Glomerular visceral epithelial cell (primary cell): ENCODE data around the gene ZNF598.
A peak's percentile ranks its signal among the peaks of the same experiment; 100 is the strongest.

Experiments used
- DNase-seq: peaks from one replicate; pipeline ENCODE4 v3.0.0-alpha.2; 2016; ENCODE audit errors: extremely low spot score

ZNF598 gene

DNA sequence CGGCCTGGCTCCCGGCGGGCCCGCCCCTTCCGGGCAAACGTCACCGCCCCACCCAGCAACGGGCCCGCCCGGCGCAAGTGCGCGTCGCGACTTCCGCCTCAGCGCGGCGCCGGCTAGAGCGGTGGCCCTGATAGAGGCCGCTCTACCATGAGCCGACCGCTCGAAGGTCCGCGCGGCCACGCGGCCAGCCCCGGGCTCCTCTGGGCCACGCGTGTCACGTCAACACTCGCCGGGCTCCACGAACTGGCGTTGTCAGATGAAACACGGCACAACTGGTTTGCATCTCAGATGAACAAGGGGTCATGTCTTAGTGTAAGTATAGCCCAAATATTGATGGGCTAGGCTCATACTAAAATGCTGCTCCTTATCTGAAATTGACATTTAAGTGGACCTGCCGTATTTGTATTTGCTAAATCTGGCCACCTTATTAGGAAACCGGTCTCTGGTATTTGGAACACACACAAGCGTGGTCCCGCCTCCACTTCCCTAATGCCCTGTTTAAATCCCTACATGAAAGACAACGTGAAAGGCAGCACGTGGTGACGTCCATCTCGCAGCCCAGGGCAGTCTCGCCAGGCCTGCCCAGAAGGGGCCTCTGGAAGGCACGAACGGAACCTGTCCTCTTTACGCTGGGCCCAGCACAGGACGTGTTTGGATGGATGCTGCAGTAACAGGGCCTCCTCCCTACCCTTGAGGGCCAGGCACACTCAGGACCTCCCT is at the start of gene ZNF598:
TSS of gene ZNF598 (minus strand) at position 31 of the 720 bp plus-strand sequence.
- DNase-seq = peak; percentile 80

GRCh38 chr16:2058872-2059271 is 49.3 kb upstream of the ZNF598 start:
- DNase-seq = no peak

DNA sequence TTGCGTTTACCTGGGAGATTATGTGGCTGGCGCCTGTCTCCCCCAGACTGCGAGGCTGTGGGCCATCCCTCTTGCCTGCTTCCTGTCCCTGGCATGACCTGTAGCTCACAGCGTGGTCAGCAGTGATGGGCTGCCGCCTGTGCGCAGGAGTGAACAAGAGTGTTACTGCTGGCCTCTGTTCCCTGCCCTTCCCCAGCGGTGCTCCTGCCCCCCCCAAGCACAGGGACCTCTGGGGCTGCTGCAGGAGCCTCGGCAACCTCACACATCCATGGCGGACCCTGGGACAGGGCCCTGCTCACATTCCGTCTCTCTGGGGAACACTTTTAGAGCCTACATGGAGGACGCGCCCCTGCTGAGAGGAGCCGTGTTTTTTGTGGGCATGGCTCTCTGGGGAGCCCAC is 48.8 kb upstream of the ZNF598 start:
- DNase-seq = no peak

DNA sequence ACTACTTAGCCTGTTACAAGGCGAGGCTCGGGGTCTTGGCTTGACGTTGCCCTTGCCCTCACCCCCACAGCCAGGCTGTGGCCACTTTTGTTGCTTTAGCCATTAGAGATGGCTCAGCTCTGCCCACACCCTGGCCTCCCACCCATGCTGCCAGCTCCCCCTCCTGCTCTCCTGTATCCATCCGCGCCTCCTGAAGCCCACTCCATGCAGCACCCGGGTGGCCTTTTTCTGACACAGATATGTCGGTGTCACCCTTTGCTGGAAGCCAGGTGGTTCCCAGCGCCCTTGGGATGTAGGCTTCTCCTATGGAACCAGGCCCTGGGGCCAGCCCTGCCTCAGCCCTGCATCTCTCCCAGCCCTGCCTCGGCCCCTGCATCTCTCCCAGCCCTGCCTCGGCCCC is 47.8 kb upstream of the ZNF598 start:
- DNase-seq = no peak

DNA sequence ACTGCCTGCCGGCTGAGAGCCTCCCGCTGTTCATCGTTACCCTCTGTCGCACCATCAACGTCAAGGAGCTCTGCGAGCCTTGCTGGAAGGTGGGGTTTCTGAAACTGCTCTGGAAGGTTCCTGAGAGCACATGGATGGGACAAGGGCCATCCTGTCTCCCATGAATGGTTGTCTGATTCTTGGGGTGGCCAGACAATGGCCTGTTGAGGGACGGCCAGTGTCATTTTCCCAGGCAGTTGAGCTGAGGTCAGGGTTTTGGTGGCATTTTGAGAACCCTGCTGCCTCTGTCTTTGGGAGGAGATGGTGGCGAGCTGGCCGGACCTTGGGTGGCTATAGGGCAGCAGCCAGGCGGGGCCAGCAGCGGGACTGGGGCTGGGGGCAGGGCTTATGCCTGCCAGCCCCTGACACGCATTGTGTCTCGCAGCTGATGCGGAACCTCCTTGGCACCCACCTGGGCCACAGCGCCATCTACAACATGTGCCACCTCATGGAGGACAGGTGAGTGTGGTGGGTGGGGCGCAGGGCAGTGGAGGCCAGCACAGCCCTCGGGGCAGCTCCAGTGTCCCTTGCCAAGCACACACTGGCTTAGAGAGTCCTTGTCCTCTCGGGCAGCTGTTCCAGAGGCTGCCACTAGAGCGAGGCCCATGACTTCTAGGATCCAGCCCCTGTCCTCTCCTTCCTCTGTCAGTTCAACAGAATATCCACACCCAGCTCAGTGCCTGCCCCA is 47.2 kb upstream of the ZNF598 start:
- no peak for DNase-seq

DNA sequence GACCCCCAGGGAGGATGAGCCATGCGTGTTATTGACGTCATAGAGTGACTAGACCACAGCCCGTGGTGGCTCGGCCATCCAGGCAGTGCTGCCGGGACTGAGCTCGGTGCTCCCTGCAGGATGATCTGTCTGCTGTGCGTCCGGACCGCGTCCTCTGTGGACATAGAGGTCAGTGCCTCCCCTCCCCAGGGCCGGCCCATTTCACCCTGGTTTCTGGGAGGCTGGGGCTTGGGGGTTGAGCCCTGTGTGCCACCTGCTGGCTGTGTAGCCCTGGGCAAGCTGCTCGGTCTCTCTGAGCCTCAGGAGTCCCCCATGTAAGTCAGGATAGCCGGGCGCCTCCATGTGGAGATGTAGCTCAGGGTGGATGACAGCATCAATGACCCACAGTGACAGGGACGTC is 46.5 kb upstream of the ZNF598 start:
- no peak for DNase-seq

DNA sequence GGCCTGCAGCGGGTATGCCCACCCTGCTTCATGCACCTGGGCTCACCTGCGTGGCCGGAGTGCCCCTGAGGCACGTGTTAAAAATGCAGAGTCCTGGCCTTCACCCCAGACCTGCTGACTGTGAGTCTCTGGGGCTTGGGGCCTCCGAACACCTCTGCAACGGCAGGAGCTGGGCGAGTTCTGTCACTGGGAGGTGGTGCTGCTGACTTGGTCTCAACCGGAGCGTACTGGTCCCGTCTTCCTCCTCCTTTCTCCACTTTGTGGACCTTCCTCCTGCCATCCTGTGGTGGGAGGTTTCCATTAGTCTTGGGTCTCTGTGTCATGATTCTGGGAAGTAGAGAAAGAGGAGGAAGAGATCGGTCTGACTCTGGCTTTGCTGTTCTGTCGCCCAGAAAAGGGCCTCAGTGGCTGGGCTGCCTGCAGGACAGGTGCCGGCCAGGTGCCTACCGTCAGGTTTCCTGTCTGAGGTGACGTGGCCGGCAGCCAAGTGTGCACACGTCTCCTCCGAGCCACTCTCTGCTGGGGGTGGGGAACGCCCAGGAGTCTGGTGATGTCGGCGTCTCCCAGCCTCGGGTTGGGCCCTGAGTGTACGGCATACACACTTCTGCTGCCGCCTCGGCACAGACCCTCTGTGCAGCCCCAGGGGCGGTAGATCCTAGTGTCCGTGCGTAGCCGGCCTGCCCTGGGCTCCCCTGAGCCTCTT is 45.1 kb upstream of the ZNF598 start:
- DNase-seq = no peak

DNA sequence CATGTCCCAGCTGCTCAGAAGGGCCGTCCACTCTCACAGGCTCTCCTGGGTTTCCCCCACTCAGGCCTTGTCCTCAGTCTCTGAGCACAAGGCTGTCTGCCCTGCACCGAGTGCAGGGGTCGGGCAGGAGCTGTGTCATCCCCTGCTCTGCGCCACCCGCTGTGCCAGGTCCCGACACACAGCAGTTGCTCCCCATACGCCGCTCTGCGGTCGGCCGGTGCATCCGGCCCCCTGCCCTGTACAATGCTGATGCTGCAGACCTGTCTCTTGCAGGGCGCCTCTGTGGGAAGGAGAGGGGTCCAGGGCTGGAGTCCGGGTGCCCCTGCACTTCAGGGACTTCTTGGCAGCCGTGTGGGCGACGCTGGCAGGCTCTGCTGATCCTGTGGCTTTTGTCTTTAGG is 44.3 kb upstream of the ZNF598 start:
- no peak for DNase-seq

DNA sequence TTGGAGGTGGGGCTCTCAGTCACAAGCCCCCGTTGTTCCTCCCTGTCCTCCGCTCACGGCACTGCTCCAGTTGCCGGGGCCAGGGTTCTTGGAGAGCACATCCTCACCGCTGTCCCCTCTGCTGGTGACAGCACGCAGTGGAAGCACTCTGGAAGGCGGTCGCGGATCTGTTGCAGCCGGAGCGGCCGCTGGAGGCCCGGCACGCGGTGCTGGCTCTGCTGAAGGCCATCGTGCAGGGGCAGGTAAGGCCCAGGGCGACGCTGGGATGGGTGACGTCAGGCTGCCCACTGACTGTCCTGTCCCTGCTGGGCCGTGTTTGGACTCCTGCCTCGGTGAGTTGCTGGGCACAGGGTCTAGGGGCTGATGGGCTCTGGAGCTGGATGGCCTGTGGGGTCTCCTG is 43.6 kb upstream of the ZNF598 start:
- no peak for DNase-seq

- no peak for DNase-seq
These were observed 38.5 kb upstream of the ZNF598 start for GRCh38 chr16:2048116-2048543.

DNA sequence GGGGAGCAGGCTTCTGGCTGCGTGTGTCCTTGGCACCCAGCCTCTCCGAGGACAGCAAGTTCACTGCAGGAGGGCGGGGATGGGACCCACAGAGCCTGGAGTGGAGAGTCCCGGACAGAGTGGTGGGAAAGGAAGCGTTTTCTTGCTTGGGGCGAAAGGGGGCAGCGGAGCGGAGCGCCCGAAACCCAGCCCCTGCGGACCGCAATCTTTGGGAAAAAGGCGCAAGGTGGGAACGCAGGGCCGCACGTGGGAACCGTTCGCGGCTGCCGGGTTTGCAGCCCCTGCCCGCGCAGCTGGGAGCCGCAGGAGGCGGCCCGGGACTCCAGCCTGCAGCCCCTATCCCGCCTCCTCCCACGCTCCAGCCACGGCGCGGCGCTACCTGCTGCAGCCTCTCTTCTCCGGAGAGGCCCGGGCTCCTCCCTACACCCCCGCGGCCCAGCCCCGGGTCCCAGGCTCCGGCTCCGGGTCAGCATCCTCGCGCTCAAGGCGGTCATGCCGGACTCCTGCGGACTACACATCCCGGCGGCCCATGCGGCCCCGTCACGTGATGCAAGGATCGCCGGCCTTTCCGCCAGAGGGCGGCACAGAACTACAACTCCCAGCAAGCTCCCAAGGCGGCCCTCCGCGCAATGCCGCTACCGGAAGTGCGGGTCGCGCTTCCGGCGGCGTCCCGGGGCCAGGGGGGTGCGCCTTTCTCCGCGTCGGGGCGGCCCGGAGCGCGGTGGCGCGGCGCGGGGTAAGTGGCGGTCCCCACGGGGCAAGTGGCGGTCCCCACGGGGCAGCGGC is 37.9 kb upstream of the ZNF598 start, which contains the start of the genes NTHL1 and TSC2:
TSS of gene NTHL1 (minus strand) at position 505 of the 786 bp plus-strand sequence. CDS start at position 494, 11 bp downstream.
TSS of gene TSC2 (plus strand) at position 656 of the 786 bp plus-strand sequence. CDS start 631 bp downstream, outside the sequence.
- DNase-seq = peak; percentile 93

DNA sequence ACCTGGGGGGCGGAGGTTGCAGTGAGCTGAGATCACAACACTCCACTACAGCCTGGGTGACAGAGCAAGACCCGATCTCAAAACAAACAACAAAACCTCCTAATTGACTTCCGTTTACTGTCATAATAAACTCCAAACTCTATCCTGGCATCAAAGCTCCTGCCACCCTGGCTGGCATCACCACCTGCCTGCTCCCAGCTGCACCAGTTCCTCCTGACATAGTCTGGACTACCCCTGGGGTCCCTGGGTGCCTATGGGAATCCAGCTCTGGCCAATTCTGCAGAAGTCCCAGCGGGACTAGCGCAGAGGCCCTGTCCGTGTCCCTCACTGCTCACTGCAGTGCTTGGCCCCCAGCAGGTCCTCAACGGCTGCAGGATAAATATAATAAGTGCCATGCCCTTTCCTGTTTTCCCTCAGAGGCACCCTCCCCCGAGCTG is 37.3 kb upstream of the ZNF598 start:
- DNase-seq = no peak

DNA sequence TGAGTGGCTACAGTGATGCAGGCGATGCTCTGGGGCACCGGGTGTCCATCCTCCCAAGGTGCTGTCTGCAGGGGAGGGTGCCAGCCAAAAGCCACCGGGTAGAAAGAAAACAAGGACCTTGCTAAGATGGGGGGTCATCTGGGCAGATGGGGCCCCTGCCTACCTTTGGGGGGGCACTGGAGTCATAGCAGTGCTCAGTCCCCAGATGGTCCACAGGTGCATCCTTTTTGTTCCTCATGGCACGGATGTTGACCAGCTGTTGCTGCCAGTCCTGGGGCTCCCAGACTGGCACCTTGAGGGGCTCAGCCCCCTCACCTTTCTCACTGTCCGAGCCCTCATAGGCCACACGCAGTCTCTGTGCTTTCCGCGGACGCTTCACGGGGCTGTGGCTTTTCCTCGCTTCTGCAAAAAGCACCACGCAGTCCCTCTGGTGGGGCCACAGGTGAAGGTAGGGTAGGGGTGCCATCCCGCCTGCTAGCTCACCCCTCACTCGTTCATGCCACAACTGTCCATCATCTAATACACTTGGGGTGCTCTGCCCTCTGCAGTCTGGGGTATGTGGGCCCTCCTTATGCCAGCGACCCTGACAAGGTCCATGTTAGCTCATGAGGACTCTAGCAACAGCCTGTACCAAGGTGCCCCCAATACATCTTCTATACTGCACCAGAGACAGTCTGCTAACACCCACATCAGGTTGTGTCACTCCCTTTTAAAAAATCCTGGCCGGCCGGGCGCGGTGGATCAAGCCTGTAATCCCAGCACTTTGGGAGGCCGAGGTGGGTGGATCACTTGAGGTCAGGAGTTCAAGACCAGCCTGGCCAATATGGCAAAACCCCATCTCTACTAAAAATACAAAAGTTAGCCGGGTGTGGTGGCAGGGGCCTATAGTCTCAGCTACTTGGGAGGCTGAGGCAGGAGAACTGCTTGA is 36.6 kb upstream of the ZNF598 start:
- no peak for DNase-seq

DNA sequence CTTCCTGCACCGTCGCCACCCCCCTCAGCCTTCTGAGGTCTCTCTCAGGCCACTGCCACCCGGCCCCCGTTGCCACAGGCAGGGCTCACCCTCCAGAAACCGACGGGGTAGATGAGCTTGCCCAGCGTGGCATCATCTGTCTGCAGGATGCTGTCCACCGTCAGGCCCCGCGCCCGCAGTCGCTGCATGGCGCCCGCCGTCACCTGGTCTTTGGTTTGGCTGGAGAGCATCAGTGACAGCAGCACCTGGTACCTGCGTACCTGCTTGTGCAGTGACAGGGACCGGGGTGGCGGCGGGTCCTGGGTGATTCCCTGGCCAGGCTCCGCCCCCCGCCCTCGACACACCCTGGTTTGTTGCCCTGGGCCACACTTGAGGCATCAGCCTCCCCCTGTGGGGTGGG is 34.9 kb upstream of the ZNF598 start:
- no peak for DNase-seq

DNA sequence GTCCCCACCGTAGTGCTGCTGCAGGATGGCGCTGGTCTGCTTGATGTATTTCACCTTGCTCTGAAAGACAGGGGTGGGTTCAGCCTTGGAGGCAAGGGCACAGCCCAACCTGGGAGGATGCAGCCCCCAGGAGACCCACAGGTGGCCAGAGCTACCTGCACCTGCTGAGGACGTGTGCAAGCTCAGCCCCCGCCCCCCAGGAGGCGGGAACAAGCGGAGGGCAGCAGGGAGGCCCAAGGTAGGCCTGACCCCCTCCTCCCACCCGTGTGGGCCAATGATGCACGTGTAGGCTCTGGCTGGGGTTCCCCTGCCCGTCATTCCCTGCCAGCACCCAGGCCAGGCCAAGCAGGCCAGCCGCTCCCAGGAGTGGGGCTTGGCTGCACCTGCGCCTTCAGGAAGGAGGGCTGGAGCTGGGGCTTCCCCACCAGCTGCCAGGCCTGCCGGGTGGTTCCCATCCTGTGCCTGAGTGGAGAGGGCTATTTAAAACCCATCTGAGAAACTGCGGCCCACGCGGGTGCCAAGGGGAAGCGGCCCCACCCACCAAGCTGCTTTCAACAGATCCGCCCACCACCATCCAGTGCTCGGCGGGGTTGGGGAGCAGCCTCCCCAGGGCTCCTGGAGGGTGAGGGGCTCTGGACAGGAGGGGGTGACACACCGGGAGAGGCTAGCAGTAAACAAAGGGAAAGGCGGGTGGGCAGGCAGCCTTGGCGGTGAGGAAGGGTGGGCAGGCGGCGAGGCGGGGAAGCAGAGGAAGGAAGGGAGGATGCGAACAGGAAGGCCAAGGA is 34.2 kb upstream of the ZNF598 start:
- DNase-seq = no peak

- DNase-seq = no peak
These were observed 33.5 kb upstream of the ZNF598 start for GRCh38 chr16:2042986-2043666.

DNA sequence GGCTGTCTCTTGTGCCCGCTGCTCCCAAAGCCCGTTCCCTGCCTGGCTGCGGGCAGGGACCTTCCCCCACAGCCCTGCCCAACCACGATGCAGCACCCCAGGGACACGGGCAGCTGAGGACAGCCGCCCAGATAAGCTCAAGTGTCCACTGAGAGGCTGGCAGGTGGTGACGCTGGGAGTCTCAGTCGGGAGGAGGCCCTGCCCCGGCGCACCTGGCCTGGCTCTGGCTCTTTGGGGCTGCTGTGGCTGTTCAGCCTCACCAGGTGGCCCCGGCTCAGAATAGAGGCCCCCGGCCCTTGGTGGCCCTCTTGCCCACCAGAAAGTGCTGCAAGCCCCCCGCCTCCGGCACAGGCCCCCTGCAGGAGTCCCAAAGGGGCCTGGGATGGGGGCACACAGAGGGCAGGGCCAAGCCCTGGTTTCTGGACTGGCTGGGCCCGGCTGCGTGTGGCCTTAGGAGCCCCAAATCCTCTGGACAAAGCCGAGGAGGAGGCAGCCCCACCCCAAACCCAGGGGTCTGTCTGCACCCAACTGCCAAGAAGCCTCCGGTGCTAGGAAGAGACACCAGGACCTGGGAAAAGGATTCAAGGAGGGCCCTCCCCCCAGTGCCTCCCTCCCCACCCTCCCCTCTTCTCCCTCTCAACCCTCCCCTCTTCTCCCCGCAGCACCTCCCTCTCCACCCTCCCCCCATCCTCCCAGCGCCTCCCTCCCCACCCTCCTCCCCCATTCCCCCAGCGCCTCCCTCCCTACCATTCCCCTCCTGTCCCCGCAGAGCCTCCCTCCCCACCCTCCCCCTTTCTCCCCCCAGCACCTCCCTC is 32.8 kb upstream of the ZNF598 start:
- DNase-seq = no peak
